ENCODE measurements around the gene GRM2. TPM values are rescaled to one million over a fixed set of nuclear protein-coding genes. Genes with fewer than 3 reads are reported as not detected.

GRM2 gene
- total RNA-seq, 2 donors from 2014 or later, result 2.2 to 2.9 TPM

DNA sequence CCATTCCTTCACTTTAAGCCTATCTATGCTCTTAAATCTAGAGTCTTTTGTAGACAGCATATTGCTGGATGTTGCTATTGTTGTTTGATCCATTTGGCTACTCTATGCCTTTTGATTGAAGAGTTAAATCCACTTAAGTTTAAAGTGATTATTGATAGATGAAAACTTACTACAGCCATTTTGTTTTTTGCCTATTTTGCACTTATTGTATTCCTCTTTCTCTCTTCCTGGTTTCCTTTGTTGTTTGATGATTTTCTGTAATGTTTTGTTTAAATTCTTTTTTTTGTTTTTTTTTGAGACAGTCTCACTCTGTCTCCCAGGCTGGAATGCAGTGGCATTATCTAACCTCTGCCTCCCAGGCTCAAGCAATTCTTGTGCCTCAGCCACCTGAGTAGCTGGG, 52.3 kb downstream of the GRM2 start:
- Mint-ChIP-seq H3K4me1 (no peaks in the 10 kb centered on the region), H3K27me3 (no peaks in the 10 kb centered on the region), H3K27ac (no peak overlapping the region), H3K4me3 (no peak overlapping the region), H3K36me3 (ENCODE audit: low read depth) (no peaks in the 10 kb centered on the region)
- no peak for ATAC-seq
- no peak for DNase-seq
- H3K9me3 ChIP-seq (ENCODE audit: control insufficient read depth, low read length, poor library complexity, severe bottlenecking), result peaks cover 6% of the 10 kb centered on the region

Other genes with a start within 250 kb of the GRM2 start
- gene DCAF1, start 207.1 kb upstream of the GRM2 start, total RNA-seq, result 10 to 100 TPM; 20.5 to 24.3 TPM
- gene RAD54L2, start 168.3 kb upstream of the GRM2 start, total RNA-seq, result 10 to 100 TPM; 37.8 to 41.1 TPM
- gene TEX264, start 35.8 kb upstream of the GRM2 start, total RNA-seq, result 10 to 100 TPM; 35.5 to 36.5 TPM
- gene IQCF6, start 72.2 kb downstream of the GRM2 start, total RNA-seq, result not detected
- gene IQCF2, start 154.5 kb downstream of the GRM2 start, total RNA-seq, result not detected
- not detected for gene IQCF5, start 168.5 kb downstream of the GRM2 start, total RNA-seq
- gene IQCF1, start 196.3 kb downstream of the GRM2 start, total RNA-seq, result not detected
- gene RRP9, start 234.8 kb downstream of the GRM2 start, total RNA-seq, result 10 to 100 TPM in 1 of 2 donors, 1 to 10 TPM in 1; 9.5 to 10.9 TPM
- 10 to 100 TPM in 1 of 2 donors, 1 to 10 TPM in 1; 8.9 to 11.4 TPM for gene PARP3, start 235.3 kb downstream of the GRM2 start, total RNA-seq
- gene GPR62, start 248.3 kb downstream of the GRM2 start, total RNA-seq, result not detected

Data from T-helper 17 cell (primary cell).